ENCODE measurements around the gene FCHSD2. TPM values are rescaled to one million over a fixed set of nuclear protein-coding genes. Genes with fewer than 3 reads are reported as not detected.

FCHSD2 gene
- polyA plus RNA-seq, 2 of the 4 experiments (the other 2 are of a cell fraction) = 10.5 to 19.0 TPM

DNA sequence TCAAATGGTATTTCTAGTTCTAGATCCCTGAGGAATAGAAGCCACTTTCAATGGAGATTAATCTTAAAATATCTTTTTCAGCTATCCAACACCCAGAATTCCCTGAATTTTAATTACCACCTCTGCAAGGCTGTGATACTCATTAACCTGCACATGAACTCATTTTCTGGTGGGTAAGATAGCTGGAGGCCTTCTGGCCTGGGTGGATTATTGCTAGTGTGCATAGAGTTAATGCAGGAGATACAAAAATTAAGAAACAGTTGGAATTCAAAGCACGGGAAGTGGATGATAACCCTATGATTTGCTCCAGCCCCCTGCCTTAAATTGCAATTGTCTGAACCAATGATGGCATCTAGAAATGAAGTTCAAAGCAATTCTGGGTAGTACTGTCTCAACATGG lies 212.9 kb downstream of the FCHSD2 start:
- Histone ChIP-seq H3K27ac (no peak overlapping the region), H3K4me2 (no peak overlapping the region), H3K4me3 (no peak overlapping the region), H3K4me1 (no peaks in the 10 kb centered on the region), H3K9me3 (no peaks in the 10 kb centered on the region)
- ATAC-seq (no peak), DNase-seq (ENCODE audit: low read depth in 1 of 2, low spot score in 1 of 2) (no peak), FAIRE-seq (no peak)
- WGBS (ENCODE audit: missing lambda C conversion rate) = 90% methylated on average over 1 of the region's 1 CpG
- ChIA-PET POLR2A (no interaction called here), CTCF (interaction anchor here (0.9 to 1.0 kb wide), 2 partner anchors 13 to 15 kb away, joined by 3 to 5 read pairs; no protein-coding TSS in a partner anchor)
- TF ChIP-seq HDAC2 (IDR thresholded peaks at IDR 0.05) (no peak), FOSL2 (IDR thresholded peaks at IDR 0.05) (no peak), FOSL2 (CRISPR knock-in tag; IDR thresholded peaks at IDR 0.05) (no peak), RARB (CRISPR knock-in tag; IDR thresholded peaks at IDR 0.05) (no peak), ZSCAN20 (CRISPR knock-in tag; IDR thresholded peaks at IDR 0.05) (no peak), HOXB5 (CRISPR knock-in tag; IDR thresholded peaks at IDR 0.05) (no peak), CBX8 (IDR thresholded peaks at IDR 0.05) (no peak), POLR2AphosphoS2 (conservative IDR thresholded peaks at IDR 0.05; ENCODE audit: low read length) (no peak), BHLHE40 (IDR thresholded peaks at IDR 0.05; ENCODE audit: low read depth, low read length) (no peak)
- TF ChIP-seq, protein P1, sequence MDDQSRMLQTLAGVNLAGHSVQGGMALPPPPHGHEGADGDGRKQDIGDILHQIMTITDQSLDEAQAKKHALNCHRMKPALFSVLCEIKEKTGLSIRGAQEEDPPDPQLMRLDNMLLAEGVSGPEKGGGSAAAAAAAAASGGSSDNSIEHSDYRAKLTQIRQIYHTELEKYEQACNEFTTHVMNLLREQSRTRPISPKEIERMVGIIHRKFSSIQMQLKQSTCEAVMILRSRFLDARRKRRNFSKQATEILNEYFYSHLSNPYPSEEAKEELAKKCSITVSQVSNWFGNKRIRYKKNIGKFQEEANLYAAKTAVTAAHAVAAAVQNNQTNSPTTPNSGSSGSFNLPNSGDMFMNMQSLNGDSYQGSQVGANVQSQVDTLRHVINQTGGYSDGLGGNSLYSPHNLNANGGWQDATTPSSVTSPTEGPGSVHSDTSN (IDR thresholded peaks at IDR 0.05) = no peak
- TF ChIP-seq, protein P2, sequence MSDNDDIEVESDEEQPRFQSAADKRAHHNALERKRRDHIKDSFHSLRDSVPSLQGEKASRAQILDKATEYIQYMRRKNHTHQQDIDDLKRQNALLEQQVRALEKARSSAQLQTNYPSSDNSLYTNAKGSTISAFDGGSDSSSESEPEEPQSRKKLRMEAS (IDR thresholded peaks at IDR 0.05) = no peak
- TF ChIP-seq, protein P3, sequence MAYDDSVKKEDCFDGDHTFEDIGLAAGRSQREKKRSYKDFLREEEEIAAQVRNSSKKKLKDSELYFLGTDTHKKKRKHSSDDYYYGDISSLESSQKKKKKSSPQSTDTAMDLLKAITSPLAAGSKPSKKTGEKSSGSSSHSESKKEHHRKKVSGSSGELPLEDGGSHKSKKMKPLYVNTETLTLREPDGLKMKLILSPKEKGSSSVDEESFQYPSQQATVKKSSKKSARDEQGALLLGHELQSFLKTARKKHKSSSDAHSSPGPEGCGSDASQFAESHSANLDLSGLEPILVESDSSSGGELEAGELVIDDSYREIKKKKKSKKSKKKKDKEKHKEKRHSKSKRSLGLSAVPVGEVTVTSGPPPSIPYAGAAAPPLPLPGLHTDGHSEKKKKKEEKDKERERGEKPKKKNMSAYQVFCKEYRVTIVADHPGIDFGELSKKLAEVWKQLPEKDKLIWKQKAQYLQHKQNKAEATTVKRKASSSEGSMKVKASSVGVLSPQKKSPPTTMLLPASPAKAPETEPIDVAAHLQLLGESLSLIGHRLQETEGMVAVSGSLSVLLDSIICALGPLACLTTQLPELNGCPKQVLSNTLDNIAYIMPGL (CRISPR knock-in tag; IDR thresholded peaks at IDR 0.05; ENCODE audit: borderline replicate concordance) = no peak
- TF ChIP-seq, protein P4, sequence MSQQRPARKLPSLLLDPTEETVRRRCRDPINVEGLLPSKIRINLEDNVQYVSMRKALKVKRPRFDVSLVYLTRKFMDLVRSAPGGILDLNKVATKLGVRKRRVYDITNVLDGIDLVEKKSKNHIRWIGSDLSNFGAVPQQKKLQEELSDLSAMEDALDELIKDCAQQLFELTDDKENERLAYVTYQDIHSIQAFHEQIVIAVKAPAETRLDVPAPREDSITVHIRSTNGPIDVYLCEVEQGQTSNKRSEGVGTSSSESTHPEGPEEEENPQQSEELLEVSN (IDR thresholded peaks at IDR 0.05; ENCODE audit: borderline replicate concordance, low read depth) = no peak

DNA sequence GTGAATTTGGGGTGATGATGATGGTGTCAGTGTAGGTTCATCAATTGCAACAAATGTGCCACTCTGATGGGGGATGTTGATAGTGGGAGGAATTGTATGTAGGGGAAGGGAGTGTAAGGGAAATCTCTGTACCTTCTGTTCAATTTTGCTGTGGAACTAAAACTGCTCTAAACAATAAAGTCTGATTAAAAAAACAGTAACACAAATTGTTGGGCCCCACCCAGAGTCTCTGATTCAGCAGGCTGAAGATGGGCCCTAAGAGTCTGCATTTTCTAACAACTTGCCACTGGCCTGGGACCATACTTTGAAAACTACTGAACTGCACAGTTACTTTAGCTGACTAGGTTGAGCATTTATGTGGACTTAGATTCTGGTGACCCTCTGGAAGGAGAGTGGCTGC lies 214.7 kb downstream of the FCHSD2 start:
- TF ChIP-seq ZFP36 (IDR thresholded peaks at IDR 0.05; ENCODE audit: borderline replicate concordance, partially characterized antibody) = no peak
- no peak for TF ChIP-seq RARB (CRISPR knock-in tag; IDR thresholded peaks at IDR 0.05)
- no peak for TF ChIP-seq HDAC2 (IDR thresholded peaks at IDR 0.05)
- TF ChIP-seq, protein P1 (IDR thresholded peaks at IDR 0.05) = no peak
- TF ChIP-seq, protein P5, sequence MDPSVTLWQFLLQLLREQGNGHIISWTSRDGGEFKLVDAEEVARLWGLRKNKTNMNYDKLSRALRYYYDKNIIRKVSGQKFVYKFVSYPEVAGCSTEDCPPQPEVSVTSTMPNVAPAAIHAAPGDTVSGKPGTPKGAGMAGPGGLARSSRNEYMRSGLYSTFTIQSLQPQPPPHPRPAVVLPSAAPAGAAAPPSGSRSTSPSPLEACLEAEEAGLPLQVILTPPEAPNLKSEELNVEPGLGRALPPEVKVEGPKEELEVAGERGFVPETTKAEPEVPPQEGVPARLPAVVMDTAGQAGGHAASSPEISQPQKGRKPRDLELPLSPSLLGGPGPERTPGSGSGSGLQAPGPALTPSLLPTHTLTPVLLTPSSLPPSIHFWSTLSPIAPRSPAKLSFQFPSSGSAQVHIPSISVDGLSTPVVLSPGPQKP (IDR thresholded peaks at IDR 0.05; ENCODE audit: low read depth, low read length) = no peak
- TF ChIP-seq NR3C1 (IDR thresholded peaks at IDR 0.05) = no peak
- no peak overlapping the region for H3K4me2 ChIP-seq
- FAIRE-seq (no peak), ATAC-seq (no peak), DNase-seq (ENCODE audit: low read depth in 1 of 2, low spot score in 1 of 2) (no peak)
- ChIA-PET CTCF (interaction anchor here (0.7 to 4.3 kb wide), 2 partner anchors 251 to 424 kb away, joined by 3 to 25 read pairs; no protein-coding TSS in a partner anchor), POLR2A (no interaction called here)
- no peaks in the 10 kb centered on the region for H3K4me1 ChIP-seq
- H3K4me3 ChIP-seq = no peak overlapping the region
- H3K9me3 ChIP-seq = no peaks in the 10 kb centered on the region
- no peak overlapping the region for H3K27ac ChIP-seq

DNA sequence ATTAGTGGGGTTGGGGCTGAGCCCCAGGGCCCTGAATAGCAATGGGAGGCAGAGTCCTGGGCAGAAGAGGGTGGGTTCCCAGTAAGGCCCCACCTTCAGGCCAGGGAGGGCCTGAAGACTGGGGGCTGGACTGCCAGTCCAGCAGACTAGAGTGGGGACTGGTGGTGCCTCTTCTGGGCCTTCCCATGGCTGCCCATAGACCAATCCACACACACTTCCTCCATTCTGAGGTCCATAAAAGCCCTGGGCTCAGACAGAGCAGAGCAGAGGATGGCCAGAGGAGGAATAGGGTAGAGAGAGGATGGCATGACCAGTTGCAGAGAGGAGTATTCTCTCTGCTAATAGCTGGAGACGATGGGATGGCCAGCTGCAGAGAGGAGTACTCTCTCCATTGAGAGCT lies 216.0 kb downstream of the FCHSD2 start:
- ATAC-seq (peak; percentile 8 to 24; a peak in 2 of 6 replicates), FAIRE-seq (no peak), DNase-seq (ENCODE audit: low read depth in 1 of 2, low spot score in 1 of 2) (no peak)
- no peaks in the 10 kb centered on the region for H3K4me1 ChIP-seq
- no peak overlapping the region for H3K4me2 ChIP-seq
- WGBS (ENCODE audit: missing lambda C conversion rate) = 95% methylated on average over 1 of the region's 1 CpG
- no peaks in the 10 kb centered on the region for H3K9me3 ChIP-seq
- CTCF ChIA-PET = interaction anchor here (1.0 to 4.3 kb wide), 4 partner anchors 253 to 364 kb away, joined by 3 to 25 read pairs (median 4); no protein-coding TSS in a partner anchor
- H3K4me3 ChIP-seq = no peak overlapping the region
- POLR2A ChIA-PET = no interaction called here
- TF ChIP-seq NR3C1 (IDR thresholded peaks at IDR 0.05) = no peak
- TF ChIP-seq, protein P6, sequence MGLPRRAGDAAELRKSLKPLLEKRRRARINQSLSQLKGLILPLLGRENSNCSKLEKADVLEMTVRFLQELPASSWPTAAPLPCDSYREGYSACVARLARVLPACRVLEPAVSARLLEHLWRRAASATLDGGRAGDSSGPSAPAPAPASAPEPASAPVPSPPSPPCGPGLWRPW (IDR thresholded peaks at IDR 0.05) = no peak
- no peak for TF ChIP-seq CEBPB (IDR thresholded peaks at IDR 0.05)
- no peak for TF ChIP-seq RFX5 (IDR thresholded peaks at IDR 0.05)
- no peak overlapping the region for H3K27ac ChIP-seq
